ENCODE measurements around the gene BAD.

DNA sequence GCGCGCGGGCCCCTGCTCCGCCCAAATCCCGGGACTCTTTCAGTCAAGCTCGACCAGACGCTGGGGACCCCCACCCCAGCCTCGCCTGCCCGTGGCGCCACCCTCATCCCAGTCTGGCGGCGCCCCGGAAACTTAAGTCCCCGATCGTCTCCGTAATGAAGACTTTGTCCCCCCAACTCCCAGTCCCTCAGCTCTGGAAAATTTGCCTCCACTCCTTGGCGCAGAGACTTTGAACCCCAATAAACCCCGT is 32.8 kb downstream of the BAD start:
- no peak for TF ChIP-seq POLR2AphosphoS5 (IDR thresholded peaks at IDR 0.05; ENCODE audit: low read depth, low read length)
- no peak for TF ChIP-seq POLR2A (IDR thresholded peaks at IDR 0.05; ENCODE audit: low read depth, low read length)

All from GM12892 (cell line).